ENCODE results near the gene TNFAIP8L1.
"Not testable (repeated sequence)": the region's sequence is repeated elsewhere in the genome, so short reads cannot be mapped to it uniquely, and the experiment has no call there.

The TNFAIP8L1 gene

GRCh38 chr19:4678881-4679790 lies 39.8 kb downstream of the TNFAIP8L1 start:
- DNase-seq (ENCODE audit: low spot score) = no peak

GRCh38 chr19:4680021-4680420 lies 40.7 kb downstream of the TNFAIP8L1 start:
- DNase-seq (ENCODE audit: low spot score) = not testable (repeated sequence)

- DNase-seq (ENCODE audit: low spot score) = no peak
Measured at GRCh38 chr19:4682417-4683200, 43.3 kb downstream of the TNFAIP8L1 start.

- no peak for DNase-seq (ENCODE audit: low spot score)
Measured at GRCh38 chr19:4684312-4685095, 45.2 kb downstream of the TNFAIP8L1 start.

- no peak for DNase-seq (ENCODE audit: low spot score)
Measured at GRCh38 chr19:4686700-4687099, 47.4 kb downstream of the TNFAIP8L1 start.

- DNase-seq (ENCODE audit: low spot score) = no peak
Measured at GRCh38 chr19:4687396-4687795, 48.1 kb downstream of the TNFAIP8L1 start.

GRCh38 chr19:4688587-4688986 lies 49.3 kb downstream of the TNFAIP8L1 start:
- DNase-seq (ENCODE audit: low spot score) = no peak

- no peak for DNase-seq (ENCODE audit: low spot score)
Measured at GRCh38 chr19:4689403-4689802, 50.1 kb downstream of the TNFAIP8L1 start.

- no peak for DNase-seq (ENCODE audit: low spot score)
Measured at GRCh38 chr19:4690361-4690760, 51.0 kb downstream of the TNFAIP8L1 start.

- DNase-seq (ENCODE audit: low spot score) = no peak
Measured at GRCh38 chr19:4691373-4691772, 52.1 kb downstream of the TNFAIP8L1 start.

- DNase-seq (ENCODE audit: low spot score) = no peak
Measured at GRCh38 chr19:4692251-4693077, 53.1 kb downstream of the TNFAIP8L1 start.

GRCh38 chr19:4693078-4693350 lies 53.7 kb downstream of the TNFAIP8L1 start:
- no peak for DNase-seq (ENCODE audit: low spot score)

- no peak for DNase-seq (ENCODE audit: low spot score)
Measured at GRCh38 chr19:4693471-4694121, 54.3 kb downstream of the TNFAIP8L1 start.

- DNase-seq (ENCODE audit: low spot score) = peak; percentile 100
Measured at GRCh38 chr19:4694211-4694987, 55.1 kb downstream of the TNFAIP8L1 start.

- DNase-seq (ENCODE audit: low spot score) = no peak
Measured at GRCh38 chr19:4695224-4695731, 56.0 kb downstream of the TNFAIP8L1 start.

GRCh38 chr19:4697304-4697703 lies 58.0 kb downstream of the TNFAIP8L1 start:
- DNase-seq (ENCODE audit: low spot score) = no peak

- no peak for DNase-seq (ENCODE audit: low spot score)
Measured at GRCh38 chr19:4699826-4700692, 60.7 kb downstream of the TNFAIP8L1 start.

- no peak for DNase-seq (ENCODE audit: low spot score)
Measured at GRCh38 chr19:4700693-4700970, 61.3 kb downstream of the TNFAIP8L1 start.

- DNase-seq (ENCODE audit: low spot score) = no peak
Measured at GRCh38 chr19:4701557-4701956, 62.2 kb downstream of the TNFAIP8L1 start.

All from RKO (cell line).